K562 (cell line): ENCODE results near the gene SNX9. TPM values are rescaled to one million over a fixed set of nuclear protein-coding genes. Genes with fewer than 3 reads are reported as not detected.

Experiments used
- ARID3B ChIP-seq: fragments of 250-450 bp; sonication (Bioruptor Pico); IDR thresholded peaks from 2 replicates; pipeline ENCODE4 v1.4.0; 2020; ENCODE audit warnings: borderline replicate concordance
- CSDE1 ChIP-seq, 2 experiments: fragments of 450-650 bp; IDR thresholded peaks; 2 replicates each; pipeline ENCODE4 v1.6.1; 2016; ENCODE audit warnings: mild to moderate bottlenecking in 1 of 2
- E2F6 ChIP-seq, 2 experiments: IDR thresholded peaks; 2 replicates each; pipeline ENCODE4 v1.6.1; 2011; ENCODE audit warnings: borderline replicate concordance in 1 of 2, control low read depth in 1 of 2, low read depth in 1 of 2, low read length in 1 of 2, mild to moderate bottlenecking in 1 of 2, mixed read lengths in 1 of 2, moderate library complexity in 1 of 2; ENCODE audit not compliant: insufficient read depth in 1 of 2, insufficient read length in 1 of 2, poor library complexity in 1 of 2, severe bottlenecking in 1 of 2; ENCODE audit errors: extremely low read depth in 1 of 2
- ELF1 ChIP-seq: fragments of 200-800 bp; sonication (Bioruptor generic); IDR thresholded peaks from 2 replicates; pipeline ENCODE4 v1.6.1; 2016; ENCODE audit warnings: missing genetic modification characterization, missing compliant biosample characterization
- ELF4 ChIP-seq: fragments of 450-650 bp; formaldehyde crosslinking; IDR thresholded peaks from 2 replicates; pipeline ENCODE4 v1.4.0; 2022; ENCODE audit warnings: missing genetic modification characterization
- GATA2 ChIP-seq: sonication (generic); formaldehyde crosslinking; IDR thresholded peaks from 2 replicates; pipeline ENCODE4 v1.4.0; 2020; ENCODE audit warnings: mild to moderate bottlenecking, missing genetic modification reagents
- IFI16 ChIP-seq: fragments of 250-450 bp; sonication (Bioruptor Pico); IDR thresholded peaks from 2 replicates; pipeline ENCODE4 v2.1.2; 2022; ENCODE audit warnings: mild to moderate bottlenecking, inconsistent platforms
- IRF2 ChIP-seq: sonication (generic); formaldehyde crosslinking; IDR thresholded peaks from 2 replicates; pipeline ENCODE4 v1.8.1; 2022; ENCODE audit warnings: mild to moderate bottlenecking, missing genetic modification reagents
- L3MBTL2 ChIP-seq: fragments of 450-650 bp; IDR thresholded peaks from 2 replicates; pipeline ENCODE4 v1.6.1; 2016; ENCODE audit warnings: mild to moderate bottlenecking, moderate library complexity
- MLLT1 ChIP-seq, 2 experiments: fragments of 450-650 bp; IDR thresholded peaks; 2 replicates each; pipeline ENCODE4 v1.6.1; 2016
- NUFIP1 ChIP-seq: fragments of 450-650 bp; IDR thresholded peaks from 2 replicates; pipeline ENCODE4 v1.6.1; 2018; ENCODE audit not compliant: partially characterized antibody
- SFPQ ChIP-seq: fragments of 200-400 bp; formaldehyde crosslinking; IDR thresholded peaks from 2 replicates; pipeline ENCODE4 v1.6.1; 2017; ENCODE audit warnings: mild to moderate bottlenecking, low read depth, low read length, moderate library complexity
- SRSF9 ChIP-seq: fragments of 200-400 bp; formaldehyde crosslinking; IDR thresholded peaks from 2 replicates; pipeline ENCODE4 v1.6.1; 2017; ENCODE audit warnings: low read depth, low read length, borderline replicate concordance
- STAT5B ChIP-seq: fragments of 250-450 bp; sonication (Bioruptor Pico); IDR thresholded peaks from 2 replicates; pipeline ENCODE4 v1.8.0; 2021; ENCODE audit warnings: mild to moderate bottlenecking, inconsistent platforms
- TFAP4 ChIP-seq: sonication (generic); formaldehyde crosslinking; IDR thresholded peaks from 2 replicates; pipeline ENCODE4 v1.8.0; 2022; ENCODE audit warnings: missing genetic modification reagents, mild to moderate bottlenecking, moderate library complexity, borderline replicate concordance
- ZNF239 ChIP-seq: fragments of 250-450 bp; sonication (Bioruptor Pico); IDR thresholded peaks from 2 replicates; pipeline ENCODE4 v1.4.0; 2020; ENCODE audit warnings: mild to moderate bottlenecking
- ZNF3 ChIP-seq: fragments of 250-450 bp; sonication (Bioruptor Pico); IDR thresholded peaks from 2 replicates; pipeline ENCODE4 v1.5.0; 2021; ENCODE audit warnings: mild to moderate bottlenecking, moderate library complexity
- ZNF398 ChIP-seq: fragments of 250-450 bp; sonication (Bioruptor Pico); IDR thresholded peaks from 2 replicates; pipeline ENCODE4 v1.8.0; 2021; ENCODE audit warnings: moderate library complexity, mild to moderate bottlenecking, inconsistent platforms
- ZNF436 ChIP-seq: fragments of 250-450, 450-650 bp; sonication (Bioruptor Pico); formaldehyde crosslinking; IDR thresholded peaks from 2 replicates; pipeline ENCODE4 v1.7.0; 2020; ENCODE audit warnings: mild to moderate bottlenecking
- ZNF75A ChIP-seq: fragments of 450-650 bp; formaldehyde crosslinking; IDR thresholded peaks from 2 replicates; pipeline ENCODE4 v1.4.0; 2020; ENCODE audit warnings: mild to moderate bottlenecking
- polyA plus RNA-seq, 8 experiments: library from polyadenylated mRNA; depleted of rRNA in 4 of 8; stranded (reverse) in 5 of 8; unstranded in 3 of 8; fragments of >200 nt; fragmentation: Nextera tagmentation in 2 of 8; fragmentation: Illumina TruSeq in 1 of 8; extraction: Ambion mirVana in 2 of 8; extraction: Trizol in 1 of 8; gene quantifications; 2 replicates each; pipeline versions ENCODE4 v1.2.1 to v1.2.3, GENCODE V29; 2011 to 2014; ENCODE audit warnings: inconsistent platforms in 1 of 8, missing spikeins in 1 of 8
- total RNA-seq, 7 experiments: library from RNA; depleted of rRNA in 6 of 7; stranded (reverse); fragments of >200 nt in 6 of 7; fragmentation: Illumina TruSeq in 2 of 7; extraction: Trizol in 2 of 7; gene quantifications; 2 replicates each; pipeline versions ENCODE4 v1.2.1 to v1.2.3, GENCODE V29; 2011 to 2021; ENCODE audit warnings: low replicate concordance in 1 of 7

The SNX9 gene
- total and polyA plus RNA-seq, 9 of the 15 experiments (the other 6 are each of a cell fraction or from before 2014, with no cell fraction given), result 6.0 to 81.7 (median 57.1) TPM

GRCh38 chr6:157906537-157907061 lies 83.6 kb downstream of the SNX9 start (continued):
- TF ChIP-seq SFPQ (no peak), MLLT1 (IDR thresholded peaks at IDR 0.05) (no peak), L3MBTL2 (peak; percentile 28; the same call in 1 of the 2 replicates), CSDE1 (IDR thresholded peaks at IDR 0.05) (no peak), ELF4 (CRISPR knock-in tag) (no peak), ZNF3 (CRISPR knock-in tag) (no peak), ZNF75A (no peak), STAT5B (CRISPR knock-in tag) (no peak), ZNF398 (CRISPR knock-in tag) (no peak), ELF1 (tag) (no peak), SRSF9 (no peak), IFI16 (CRISPR knock-in tag) (no peak), GATA2 (no peak), ZNF239 (CRISPR knock-in tag) (no peak), NUFIP1 (no peak), E2F6 (IDR thresholded peaks at IDR 0.05; ENCODE audit: borderline replicate concordance in 1 of 2, extremely low read depth in 1 of 2, insufficient read depth in 1 of 2, insufficient read length in 1 of 2, low read depth in 1 of 2, low read length in 1 of 2, poor library complexity in 1 of 2, severe bottlenecking in 1 of 2) (no peak), ARID3B (CRISPR knock-in tag) (no peak), ZNF436 (CRISPR knock-in tag) (no peak), IRF2 (CRISPR knock-in tag) (no peak), TFAP4 (CRISPR knock-in tag) (peak; percentile 24; the same call in 1 of the 2 replicates)
